ENCODE data around the gene EMC10. TPM values are rescaled to one million over a fixed set of nuclear protein-coding genes. Genes with fewer than 3 reads are reported as not detected.

Gene EMC10
- total RNA-seq, 1 experiment from 2014 or later: 66.7 TPM

DNA sequence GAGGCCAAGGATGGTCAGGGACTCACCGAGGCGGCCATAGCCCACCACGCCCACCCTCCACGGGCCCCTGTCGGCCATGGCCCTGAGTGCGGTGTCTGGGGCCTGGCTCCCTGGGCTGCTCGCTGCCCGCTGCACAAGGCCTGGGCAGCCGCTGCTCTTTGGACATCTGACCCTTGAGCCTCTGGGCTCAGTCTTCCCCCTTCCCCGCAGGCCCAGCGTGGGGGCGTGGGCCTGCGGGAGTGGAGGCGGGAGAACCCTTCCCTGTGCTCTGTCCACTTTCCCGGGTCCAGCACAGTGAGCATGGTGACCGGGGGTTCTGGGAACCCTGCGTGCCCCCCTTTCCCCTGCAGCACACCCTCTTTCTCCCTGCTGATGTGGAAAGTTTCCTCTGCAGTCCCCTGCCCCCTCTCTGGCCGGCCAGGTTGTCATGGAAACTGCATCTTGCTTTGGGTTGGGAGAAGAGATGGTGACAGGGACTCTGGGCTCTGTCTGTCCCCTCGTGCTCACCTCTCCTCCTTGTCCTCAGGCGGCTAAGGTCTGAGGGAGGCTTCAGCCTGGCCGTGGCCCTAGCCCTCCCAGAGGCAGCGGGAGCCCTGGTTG is 37.5 kb downstream of the EMC10 start, which contains the start of gene ASPDH:
ASPDH (minus strand) TSS at position 168 of the 600 bp plus-strand sequence; CDS start at position 78, 90 bp downstream.
- no peak for ATAC-seq
- ChIA-PET CTCF (no interaction called here), POLR2A (no interaction called here)
- TF ChIP-seq, protein P1, sequence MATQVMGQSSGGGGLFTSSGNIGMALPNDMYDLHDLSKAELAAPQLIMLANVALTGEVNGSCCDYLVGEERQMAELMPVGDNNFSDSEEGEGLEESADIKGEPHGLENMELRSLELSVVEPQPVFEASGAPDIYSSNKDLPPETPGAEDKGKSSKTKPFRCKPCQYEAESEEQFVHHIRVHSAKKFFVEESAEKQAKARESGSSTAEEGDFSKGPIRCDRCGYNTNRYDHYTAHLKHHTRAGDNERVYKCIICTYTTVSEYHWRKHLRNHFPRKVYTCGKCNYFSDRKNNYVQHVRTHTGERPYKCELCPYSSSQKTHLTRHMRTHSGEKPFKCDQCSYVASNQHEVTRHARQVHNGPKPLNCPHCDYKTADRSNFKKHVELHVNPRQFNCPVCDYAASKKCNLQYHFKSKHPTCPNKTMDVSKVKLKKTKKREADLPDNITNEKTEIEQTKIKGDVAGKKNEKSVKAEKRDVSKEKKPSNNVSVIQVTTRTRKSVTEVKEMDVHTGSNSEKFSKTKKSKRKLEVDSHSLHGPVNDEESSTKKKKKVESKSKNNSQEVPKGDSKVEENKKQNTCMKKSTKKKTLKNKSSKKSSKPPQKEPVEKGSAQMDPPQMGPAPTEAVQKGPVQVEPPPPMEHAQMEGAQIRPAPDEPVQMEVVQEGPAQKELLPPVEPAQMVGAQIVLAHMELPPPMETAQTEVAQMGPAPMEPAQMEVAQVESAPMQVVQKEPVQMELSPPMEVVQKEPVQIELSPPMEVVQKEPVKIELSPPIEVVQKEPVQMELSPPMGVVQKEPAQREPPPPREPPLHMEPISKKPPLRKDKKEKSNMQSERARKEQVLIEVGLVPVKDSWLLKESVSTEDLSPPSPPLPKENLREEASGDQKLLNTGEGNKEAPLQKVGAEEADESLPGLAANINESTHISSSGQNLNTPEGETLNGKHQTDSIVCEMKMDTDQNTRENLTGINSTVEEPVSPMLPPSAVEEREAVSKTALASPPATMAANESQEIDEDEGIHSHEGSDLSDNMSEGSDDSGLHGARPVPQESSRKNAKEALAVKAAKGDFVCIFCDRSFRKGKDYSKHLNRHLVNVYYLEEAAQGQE (IDR thresholded peaks at IDR 0.05; ENCODE audit: insufficient read depth in 1 of 2, low read depth in 2 of 2, low read length in 1 of 2): no peak
- TF ChIP-seq, protein P2, sequence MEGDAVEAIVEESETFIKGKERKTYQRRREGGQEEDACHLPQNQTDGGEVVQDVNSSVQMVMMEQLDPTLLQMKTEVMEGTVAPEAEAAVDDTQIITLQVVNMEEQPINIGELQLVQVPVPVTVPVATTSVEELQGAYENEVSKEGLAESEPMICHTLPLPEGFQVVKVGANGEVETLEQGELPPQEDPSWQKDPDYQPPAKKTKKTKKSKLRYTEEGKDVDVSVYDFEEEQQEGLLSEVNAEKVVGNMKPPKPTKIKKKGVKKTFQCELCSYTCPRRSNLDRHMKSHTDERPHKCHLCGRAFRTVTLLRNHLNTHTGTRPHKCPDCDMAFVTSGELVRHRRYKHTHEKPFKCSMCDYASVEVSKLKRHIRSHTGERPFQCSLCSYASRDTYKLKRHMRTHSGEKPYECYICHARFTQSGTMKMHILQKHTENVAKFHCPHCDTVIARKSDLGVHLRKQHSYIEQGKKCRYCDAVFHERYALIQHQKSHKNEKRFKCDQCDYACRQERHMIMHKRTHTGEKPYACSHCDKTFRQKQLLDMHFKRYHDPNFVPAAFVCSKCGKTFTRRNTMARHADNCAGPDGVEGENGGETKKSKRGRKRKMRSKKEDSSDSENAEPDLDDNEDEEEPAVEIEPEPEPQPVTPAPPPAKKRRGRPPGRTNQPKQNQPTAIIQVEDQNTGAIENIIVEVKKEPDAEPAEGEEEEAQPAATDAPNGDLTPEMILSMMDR (IDR thresholded peaks at IDR 0.05): no peak
- no peak for TF ChIP-seq POLR2AphosphoS5 (IDR thresholded peaks at IDR 0.05; ENCODE audit: low read depth, low read length)
- TF ChIP-seq TCF7L2 (IDR thresholded peaks at IDR 0.05; ENCODE audit: low read depth, low read length): no peak
- no peak for TF ChIP-seq SIN3A (IDR thresholded peaks at IDR 0.05; ENCODE audit: borderline replicate concordance, insufficient read depth, low read depth, low read length)
- Histone ChIP-seq H3K36me3 (ENCODE audit: control insufficient read depth, insufficient read depth, low read length) (no peaks in the 10 kb centered on the region; the same call in 1 of the 2 replicates), H3K4me1 (ENCODE audit: control insufficient read depth, insufficient read depth, low read length) (no peaks in the 10 kb centered on the region), H3K9me3 (ENCODE audit: control insufficient read depth, insufficient read depth, low read depth, low read length) (no peaks in the 10 kb centered on the region), H3K27me3 (ENCODE audit: control insufficient read depth, insufficient read depth, low read length) (no peaks in the 10 kb centered on the region), H3K4me3 (ENCODE audit: low read depth in 2 of 2, low read length in 2 of 2) (no peak within 1 kb of the TSS), H3K27ac (ENCODE audit: low read length) (no peak within 1 kb of the TSS)
- DNase-seq (ENCODE audit: low read depth, low spot score): no peak
- in situ Hi-C loops (cut with HindIII; ENCODE audit: low pct_unique_long_range_greater_than_20kb, low sequenced_read_pairs) (no loop called here), intact Hi-C loops (cut with micrococcal nuclease; ENCODE audit: unreplicated experiment) (no loop called here)
- no TSS peak for BruUV-seq (replicated peaks)

DNA sequence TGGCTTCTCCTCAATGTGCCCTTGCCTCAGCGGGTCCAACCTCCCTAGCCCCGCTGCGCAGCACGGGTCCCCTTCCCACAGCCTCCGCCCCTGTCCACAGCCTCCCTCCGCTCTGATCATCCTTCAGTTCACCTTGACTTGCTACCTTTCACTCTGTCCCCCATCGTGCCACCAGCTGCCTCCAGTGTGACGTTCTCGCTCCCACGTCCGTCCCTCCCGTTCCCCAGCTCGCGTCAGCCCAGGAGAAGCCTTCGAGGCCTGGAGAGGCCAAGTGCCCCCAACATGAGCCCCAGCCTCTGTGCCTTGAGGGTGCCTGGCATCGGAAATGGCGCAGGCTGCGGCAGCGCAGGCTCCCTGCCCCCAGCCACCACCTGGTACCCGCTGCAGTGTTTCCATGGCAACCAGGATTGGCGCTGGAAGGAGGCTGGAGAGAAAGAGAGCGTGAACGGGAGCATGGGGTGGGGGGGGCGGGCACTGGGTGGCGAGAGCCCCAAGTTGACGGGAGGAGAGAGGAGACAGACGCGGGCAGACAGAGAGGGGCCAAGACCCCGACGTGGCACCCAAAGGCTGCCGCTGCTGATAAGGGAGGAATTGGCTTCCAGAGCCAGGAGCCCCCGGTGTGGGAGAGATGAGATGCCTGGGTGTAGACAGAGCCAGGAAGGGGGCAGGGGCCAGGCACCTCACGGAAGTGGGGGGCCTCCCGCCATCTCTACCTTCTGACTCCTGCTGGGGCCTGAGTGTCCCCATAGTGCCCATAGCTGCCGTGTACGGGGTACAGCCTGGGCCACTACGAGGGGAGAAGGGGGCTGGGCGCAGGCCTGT is 38.2 kb downstream of the EMC10 start:
- intact Hi-C loops (cut with micrococcal nuclease; ENCODE audit: unreplicated experiment): no loop called here
- BruUV-seq (replicated peaks): no TSS peak
- POLR2A ChIA-PET: no interaction called here

More for the DNA sequence above, 38.2 kb downstream of the EMC10 start:
- no peak for ATAC-seq
- Histone ChIP-seq H3K4me3 (ENCODE audit: low read depth in 2 of 2, low read length in 2 of 2) (no peak overlapping the region), H3K27ac (ENCODE audit: low read length) (no peak overlapping the region), H3K9me3 (ENCODE audit: control insufficient read depth, insufficient read depth, low read depth, low read length) (no peaks in the 10 kb centered on the region), H3K36me3 (ENCODE audit: control insufficient read depth, insufficient read depth, low read length) (no peaks in the 10 kb centered on the region; the same call in 1 of the 2 replicates), H3K27me3 (ENCODE audit: control insufficient read depth, insufficient read depth, low read length) (no peaks in the 10 kb centered on the region), H3K4me1 (ENCODE audit: control insufficient read depth, insufficient read depth, low read length) (no peaks in the 10 kb centered on the region)
- TF ChIP-seq, protein P1 (IDR thresholded peaks at IDR 0.05; ENCODE audit: insufficient read depth in 1 of 2, low read depth in 2 of 2, low read length in 1 of 2): no peak
- no peak for TF ChIP-seq SIN3A (IDR thresholded peaks at IDR 0.05; ENCODE audit: borderline replicate concordance, insufficient read depth, low read depth, low read length)
- no peak for DNase-seq (ENCODE audit: low read depth, low spot score)
- CTCF ChIA-PET: no interaction called here
- in situ Hi-C loops (cut with HindIII; ENCODE audit: low pct_unique_long_range_greater_than_20kb, low sequenced_read_pairs): no loop called here
